ENCODE data around the gene ZNF83. TPM values are rescaled to one million over a fixed set of nuclear protein-coding genes. Genes with fewer than 3 reads are reported as not detected.
"Not testable (repeated sequence)": the region's sequence is repeated elsewhere in the genome, so short reads cannot be mapped to it uniquely, and the experiment has no call there.

The ZNF83 gene
- total RNA-seq, 1 donor from 2014 or later: 10.7 TPM

GRCh38 chr19:52639996-52640395 is 1.8 kb upstream of the ZNF83 start:
- ATAC-seq: no peak

GRCh38 chr19:52638601-52639000 is 446 bp upstream of the ZNF83 start:
- ATAC-seq: no peak

- no peak for ATAC-seq
Measured at GRCh38 chr19:52635786-52636570, 2.2 kb downstream of the ZNF83 start.

- not testable (repeated sequence) for ATAC-seq
Measured at GRCh38 chr19:52627441-52627840, 10.7 kb downstream of the ZNF83 start.

GRCh38 chr19:52626915-52627314 is 11.2 kb downstream of the ZNF83 start:
- no peak for ATAC-seq

- ATAC-seq: no peak
Measured at GRCh38 chr19:52622261-52622660, 15.9 kb downstream of the ZNF83 start.

GRCh38 chr19:52621376-52621775 is 16.8 kb downstream of the ZNF83 start:
- ATAC-seq: no peak

GRCh38 chr19:52613299-52613906 is 24.8 kb downstream of the ZNF83 start:
- ATAC-seq: no peak

- ATAC-seq: no peak
Measured at GRCh38 chr19:52603558-52604207, 34.5 kb downstream of the ZNF83 start.

GRCh38 chr19:52602941-52603340 is 35.2 kb downstream of the ZNF83 start:
- ATAC-seq: no peak

GRCh38 chr19:52601974-52602366 is 36.2 kb downstream of the ZNF83 start:
- ATAC-seq: not testable (repeated sequence)

GRCh38 chr19:52601025-52601973 is 36.9 kb downstream of the ZNF83 start:
- ATAC-seq: peak; percentile 99

GRCh38 chr19:52600639-52601024 is 37.5 kb downstream of the ZNF83 start:
- ATAC-seq: no peak

GRCh38 chr19:52599241-52599640 is 38.9 kb downstream of the ZNF83 start:
- ATAC-seq: no peak

GRCh38 chr19:52593441-52593840 is 44.7 kb downstream of the ZNF83 start:
- ATAC-seq: not testable (repeated sequence)

- ATAC-seq: no peak
Measured at GRCh38 chr19:52592301-52592700, 45.9 kb downstream of the ZNF83 start.

GRCh38 chr19:52590728-52591127 is 47.4 kb downstream of the ZNF83 start:
- ATAC-seq: no peak

- no peak for ATAC-seq
Measured at GRCh38 chr19:52585604-52586003, 52.6 kb downstream of the ZNF83 start.

GRCh38 chr19:52584736-52585440 is 53.3 kb downstream of the ZNF83 start:
- ATAC-seq: no peak

GRCh38 chr19:52570000-52570861 is 67.9 kb downstream of the ZNF83 start, which contains the start of gene ZNF701:
Gene ZNF701 (plus strand): TSS chr19:52570287. CDS start chr19:52574148, 3,861 bp downstream.
- peak; percentile 100 for ATAC-seq

GRCh38 chr19:52569638-52569999 is 68.5 kb downstream of the ZNF83 start:
- ATAC-seq: not testable (repeated sequence)
